GM06990 (cell line): ENCODE measurements around the gene SLC35G2.
"Not testable (repeated sequence)": the region's sequence is repeated elsewhere in the genome, so short reads cannot be mapped to it uniquely, and the experiment has no call there.

Experiments
- DNase-seq: peaks from one replicate; pipeline ENCODE4 v3.0.0-alpha.2; 2011; ENCODE audit not compliant: insufficient read length; ENCODE audit errors: extremely low read depth
- H3K27me3 ChIP-seq: replicated peaks from 2 replicates; pipeline ENCODE4 v1.6.0; 2011; ENCODE audit warnings: low read length; ENCODE audit not compliant: control insufficient read depth, insufficient read depth
- H3K36me3 ChIP-seq: 2 replicates; pipeline ENCODE4 v1.5.1; 2011; ENCODE audit warnings: low read length; ENCODE audit not compliant: control insufficient read depth, insufficient read depth
- H3K4me3 ChIP-seq: replicated peaks from 2 replicates; pipeline ENCODE4 v1.5.1; 2011; ENCODE audit warnings: low read depth, mild to moderate bottlenecking, control low read depth, low read length
- CTCF ChIP-seq: IDR thresholded peaks from 2 replicates; pipeline ENCODE4 v1.5.1; 2011; ENCODE audit warnings: low read length, control low read depth, mild to moderate bottlenecking, inconsistent platforms; ENCODE audit not compliant: insufficient read depth, poor library complexity, severe bottlenecking

The SLC35G2 gene

GRCh38 chr3:136898549-136898948 is 79.6 kb downstream of the SLC35G2 start:
- TF ChIP-seq CTCF: no peak
- no peaks in the 10 kb centered on the region for H3K36me3 ChIP-seq

GRCh38 chr3:136898954-136899353 is 80.0 kb downstream of the SLC35G2 start:
- H3K36me3 ChIP-seq: no peaks in the 10 kb centered on the region
- H3K4me3 ChIP-seq: no peak overlapping the region
- TF ChIP-seq CTCF: no peak
- no peaks in the 10 kb centered on the region for H3K27me3 ChIP-seq
- no peak for DNase-seq

More at GRCh38 chr3:136898549-136898948, 79.6 kb downstream of the SLC35G2 start:
- no peak for DNase-seq
- Histone ChIP-seq H3K27me3 (no peaks in the 10 kb centered on the region), H3K4me3 (no peak overlapping the region)

GRCh38 chr3:136899622-136900158 is 80.8 kb downstream of the SLC35G2 start:
- Histone ChIP-seq H3K27me3 (no peaks in the 10 kb centered on the region), H3K4me3 (no peak overlapping the region), H3K36me3 (no peaks in the 10 kb centered on the region)
- TF ChIP-seq CTCF: no peak
- DNase-seq: no peak

GRCh38 chr3:136900694-136901093 is 81.8 kb downstream of the SLC35G2 start:
- not testable (repeated sequence) for DNase-seq, H3K4me3 ChIP-seq, H3K27me3 ChIP-seq, H3K36me3 ChIP-seq

GRCh38 chr3:136901391-136901790 is 82.5 kb downstream of the SLC35G2 start:
- no peak for TF ChIP-seq CTCF
- Histone ChIP-seq H3K36me3 (no peaks in the 10 kb centered on the region; the same call in 1 of the 2 replicates), H3K4me3 (no peak overlapping the region), H3K27me3 (no peaks in the 10 kb centered on the region)
- DNase-seq: no peak

GRCh38 chr3:136902530-136902929 is 83.6 kb downstream of the SLC35G2 start:
- H3K27me3 ChIP-seq, H3K36me3 ChIP-seq, DNase-seq, H3K4me3 ChIP-seq: not testable (repeated sequence)

- no peak for DNase-seq
- H3K36me3 ChIP-seq: no peaks in the 10 kb centered on the region; the same call in 1 of the 2 replicates
- H3K27me3 ChIP-seq: no peaks in the 10 kb centered on the region
- TF ChIP-seq CTCF: no peak
- H3K4me3 ChIP-seq: no peak overlapping the region
Observed at GRCh38 chr3:136903899-136904298, 85.0 kb downstream of the SLC35G2 start.
